NCI-H146 treated with DMSO at 0.1 percent for 48 hours (cell line): ENCODE measurements around the gene SIGLEC14.
"Not testable (repeated sequence)": the region's sequence is repeated elsewhere in the genome, so short reads cannot be mapped to it uniquely, and the experiment has no call there.

Source experiments
- DNase-seq: peaks from one replicate; lab custom pipeline; 2025; ENCODE audit not compliant: unreplicated experiment; lab: John Stamatoyannopoulos, UW

Gene SIGLEC14, protein sequence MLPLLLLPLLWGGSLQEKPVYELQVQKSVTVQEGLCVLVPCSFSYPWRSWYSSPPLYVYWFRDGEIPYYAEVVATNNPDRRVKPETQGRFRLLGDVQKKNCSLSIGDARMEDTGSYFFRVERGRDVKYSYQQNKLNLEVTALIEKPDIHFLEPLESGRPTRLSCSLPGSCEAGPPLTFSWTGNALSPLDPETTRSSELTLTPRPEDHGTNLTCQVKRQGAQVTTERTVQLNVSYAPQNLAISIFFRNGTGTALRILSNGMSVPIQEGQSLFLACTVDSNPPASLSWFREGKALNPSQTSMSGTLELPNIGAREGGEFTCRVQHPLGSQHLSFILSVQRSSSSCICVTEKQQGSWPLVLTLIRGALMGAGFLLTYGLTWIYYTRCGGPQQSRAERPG

DNA sequence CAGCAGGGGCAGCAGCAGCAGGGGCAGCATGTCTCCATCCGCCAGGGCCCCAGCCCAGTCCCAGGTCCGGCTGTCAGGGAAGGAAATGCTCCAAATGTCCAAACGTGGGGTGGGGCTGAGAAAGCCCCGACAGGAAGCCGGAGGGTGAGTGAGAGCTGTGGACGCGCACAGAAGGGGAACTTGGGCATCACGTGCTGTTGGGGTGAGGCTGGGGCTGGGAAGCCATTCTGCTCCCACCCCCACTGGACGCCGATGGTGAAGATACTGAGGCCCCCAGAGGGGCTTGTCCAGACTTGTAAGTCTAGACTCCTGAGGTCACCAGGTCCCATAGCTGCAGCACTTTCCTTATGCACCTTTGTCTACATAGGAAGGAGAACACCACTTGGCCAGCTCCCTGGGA, at the start of gene SIGLEC14:
Gene SIGLEC14 (minus strand): TSS at position 96 of the 400 bp plus-strand sequence. CDS start 66 bp downstream, at position 30.
- DNase-seq = not testable (repeated sequence)

DNA sequence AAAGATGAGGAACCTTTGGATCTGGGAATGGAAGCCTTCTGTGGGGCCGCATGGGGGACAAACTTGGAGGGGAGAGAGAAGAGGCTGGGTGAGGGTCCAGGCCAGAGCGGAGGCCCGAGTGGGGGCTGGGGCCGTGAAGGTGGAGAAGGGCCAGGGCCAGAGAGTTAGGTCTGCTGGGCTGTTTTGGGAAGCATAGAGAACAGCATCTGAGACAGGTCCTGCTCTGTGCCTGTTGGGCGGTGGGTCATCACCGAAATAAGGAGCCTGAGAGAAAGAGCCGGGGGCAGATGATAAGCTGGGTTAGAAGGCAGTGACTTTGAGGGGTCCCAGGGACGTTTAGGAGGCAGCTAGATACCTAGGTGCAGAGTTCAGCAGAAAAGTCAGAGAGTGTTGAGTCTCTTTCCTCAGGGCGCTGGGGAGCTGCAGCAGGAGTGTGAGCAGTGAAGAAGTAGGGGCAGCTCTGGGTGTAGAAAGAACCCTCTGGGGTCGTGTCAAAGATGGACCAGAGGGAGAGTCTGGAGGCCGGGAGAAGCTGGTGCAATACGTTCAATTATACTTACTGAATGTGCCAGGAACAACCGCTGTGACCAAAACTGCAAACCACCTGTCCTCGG, 49.2 kb upstream of the SIGLEC14 start:
- no peak for DNase-seq

DNA sequence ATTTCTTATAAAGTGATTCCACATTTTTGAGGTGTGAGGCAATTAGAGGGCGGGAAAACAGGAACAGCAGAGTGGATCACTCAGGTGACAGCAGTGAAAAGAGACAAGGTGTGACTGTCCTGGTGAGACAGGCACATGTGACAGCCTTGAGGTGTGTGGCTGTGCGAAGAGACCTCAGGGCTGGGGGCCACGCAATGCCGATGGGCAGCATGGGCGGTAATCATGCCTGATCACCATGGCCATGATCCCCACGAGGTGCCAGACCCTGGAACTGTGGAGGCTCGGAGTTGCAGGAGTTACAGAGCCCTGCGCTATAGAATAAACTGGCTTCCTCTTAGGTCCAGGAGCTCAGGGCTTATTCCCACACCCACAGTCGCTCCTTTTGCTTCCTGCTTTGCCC, 48.5 kb upstream of the SIGLEC14 start:
- no peak for DNase-seq

DNA sequence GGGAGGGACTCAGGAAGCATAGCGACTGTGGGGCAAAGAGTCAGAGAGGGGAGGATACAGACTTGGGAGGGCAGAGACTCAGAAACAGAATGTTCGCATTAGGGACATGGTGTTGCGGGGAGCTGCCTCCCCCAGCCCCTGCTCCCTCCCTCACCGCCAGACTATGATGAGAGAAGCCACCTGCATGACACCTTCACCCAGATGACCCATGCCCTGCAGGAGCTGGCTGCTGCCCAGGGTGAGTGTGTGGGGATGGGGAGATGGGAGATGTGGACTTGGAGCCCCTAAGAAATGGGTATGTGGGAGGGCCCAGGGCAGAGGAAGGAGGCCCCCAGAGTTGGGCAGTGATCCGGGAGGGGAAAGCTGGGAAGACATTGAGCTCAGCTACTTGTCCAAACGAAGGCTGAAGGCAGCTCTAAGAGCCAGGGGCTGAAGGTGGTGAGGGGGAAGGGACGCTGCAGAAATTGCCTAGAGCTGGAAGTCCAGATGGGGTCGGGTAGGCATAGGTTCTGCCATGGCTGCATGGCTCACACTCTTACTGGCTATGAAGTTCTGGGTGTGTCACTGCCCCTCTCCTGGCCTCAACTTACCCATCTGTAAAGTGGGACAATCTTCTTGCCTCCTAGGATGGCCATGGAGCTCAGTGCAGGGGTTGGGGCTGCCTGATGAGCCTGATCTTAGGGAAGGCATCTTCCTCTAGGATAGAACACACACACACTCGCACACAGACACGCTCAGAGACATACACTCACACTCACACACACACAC, 47.9 kb upstream of the SIGLEC14 start:
- no peak for DNase-seq

DNA sequence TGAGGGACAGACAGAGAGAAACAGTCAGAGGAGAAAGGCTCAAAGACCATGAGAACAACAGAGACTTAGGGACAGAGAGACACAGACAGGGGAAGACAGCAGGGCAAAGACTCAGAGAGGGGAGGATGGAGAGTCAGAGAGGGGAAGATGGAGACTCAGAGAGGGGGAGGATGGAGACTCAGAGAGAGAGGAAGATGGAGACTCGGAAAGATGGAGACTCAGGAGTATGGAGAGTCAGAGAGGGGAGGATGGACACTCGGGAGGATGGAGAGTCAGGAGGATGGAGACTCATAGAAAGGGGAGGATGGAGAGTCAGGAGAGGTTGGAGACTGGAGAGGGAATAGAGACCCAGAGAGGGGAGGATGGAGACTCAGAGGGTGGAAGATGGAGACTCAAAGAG, 47.2 kb upstream of the SIGLEC14 start:
- no peak for DNase-seq

DNA sequence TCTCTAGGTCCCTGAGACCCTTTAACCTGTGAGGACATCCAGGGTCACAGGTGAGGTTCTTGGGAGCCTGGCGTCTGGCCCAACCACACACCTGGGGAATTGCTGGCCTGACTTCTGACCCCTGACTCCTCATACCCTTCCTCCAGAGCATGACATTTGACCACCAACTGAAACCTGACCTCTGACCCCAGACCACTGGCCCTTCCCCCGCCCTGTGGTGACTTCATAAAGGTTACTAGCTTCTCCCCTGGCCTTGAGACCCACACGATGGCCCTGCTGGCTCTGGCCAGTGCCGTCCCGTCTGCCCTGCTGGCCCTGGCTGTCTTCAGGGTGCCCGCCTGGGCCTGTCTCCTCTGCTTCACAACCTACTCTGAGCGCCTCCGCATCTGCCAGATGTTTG, 46.6 kb upstream of the SIGLEC14 start, which contains the start of gene SPACA6:
Gene SPACA6 (plus strand): TSS at position 71 of the 400 bp plus-strand sequence. CDS start 197 bp downstream, at position 268.
- DNase-seq = no peak

DNA sequence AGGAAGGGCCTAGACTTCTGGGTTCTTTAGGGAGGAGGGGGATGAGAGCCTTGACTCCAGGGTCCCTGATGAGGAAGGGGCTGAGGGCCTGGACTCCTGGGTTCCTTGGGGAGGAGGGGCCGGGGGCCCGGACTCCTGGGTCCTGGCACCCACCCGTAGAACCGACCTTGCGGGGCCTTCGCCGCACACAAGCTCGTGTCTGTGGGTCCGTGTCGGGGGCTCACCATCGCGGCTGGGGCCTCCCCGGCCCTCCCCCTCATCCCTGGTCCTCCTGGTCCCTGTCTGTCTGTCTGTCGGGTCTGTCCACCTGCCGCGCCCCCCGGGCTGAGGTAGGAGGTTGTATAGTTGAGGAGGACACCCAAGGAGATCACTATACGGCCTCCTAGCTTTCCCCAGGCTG, 45.8 kb upstream of the SIGLEC14 start:
- no peak for DNase-seq

DNA sequence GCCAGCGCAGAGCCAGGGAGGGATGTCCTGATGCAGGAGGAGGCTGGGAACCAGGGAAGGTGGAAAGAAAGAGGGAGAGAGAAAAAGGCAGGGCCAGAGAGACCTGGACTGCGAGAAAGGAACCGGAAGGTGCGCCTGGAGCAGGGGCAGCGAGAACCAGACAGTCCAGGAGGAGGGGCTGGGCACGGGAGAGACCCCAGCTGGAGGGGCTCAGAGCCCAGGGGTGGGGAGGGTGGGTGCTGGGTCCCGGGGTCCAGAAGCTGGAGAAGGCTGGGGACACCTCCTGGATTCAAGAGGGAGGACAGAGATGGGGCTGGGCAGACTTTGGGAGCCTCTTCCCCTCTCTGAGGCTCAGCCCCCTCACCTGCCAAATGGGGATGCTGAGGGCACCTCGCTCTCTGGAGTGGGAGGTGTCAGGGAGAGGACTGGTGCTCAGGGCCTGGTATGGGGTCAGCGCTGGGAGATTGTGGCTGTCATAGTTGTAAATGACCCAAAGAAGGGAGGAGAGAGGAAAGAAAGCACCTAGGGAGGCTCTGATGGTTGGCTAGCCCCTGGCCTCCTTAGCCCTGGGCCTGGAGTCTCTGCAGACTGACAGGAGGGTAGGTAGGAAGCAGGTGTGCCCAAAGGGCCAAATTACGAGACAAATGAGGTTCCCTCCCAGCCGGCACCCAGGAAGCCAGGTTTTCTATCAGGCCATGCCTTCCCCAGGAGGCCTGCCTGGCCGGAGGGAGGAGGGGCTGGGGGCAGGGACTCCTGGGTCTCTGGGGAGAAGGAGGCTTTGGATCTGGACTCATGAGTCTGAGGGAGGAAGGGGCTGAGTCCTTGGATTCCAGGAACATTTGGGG, 45.2 kb upstream of the SIGLEC14 start:
- DNase-seq = no peak

DNA sequence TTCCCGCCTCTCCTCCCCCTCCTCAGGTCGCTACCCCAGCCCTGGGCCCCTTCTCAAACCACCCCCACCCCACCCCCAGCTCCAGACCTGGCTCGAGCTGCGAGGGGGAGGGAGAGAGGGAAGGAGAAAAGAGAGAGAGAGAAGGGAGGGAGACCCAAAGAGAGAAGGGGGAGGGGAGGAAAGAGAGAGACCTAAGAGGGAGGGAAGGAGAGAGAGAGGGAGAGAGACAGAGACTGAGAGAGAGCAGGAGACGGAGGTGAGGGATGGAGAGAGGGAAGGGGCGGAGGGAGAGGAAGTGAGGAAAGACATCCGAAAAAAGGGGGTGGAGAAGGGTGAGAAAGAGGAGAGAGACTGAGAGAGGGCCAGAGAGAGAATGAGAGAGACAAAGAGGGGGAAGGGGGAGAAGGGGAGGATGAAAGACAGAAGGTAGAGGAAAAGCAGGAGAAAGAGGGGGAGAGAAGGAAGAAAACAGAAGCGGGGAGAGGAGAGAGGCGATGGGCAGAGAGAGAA, 44.5 kb upstream of the SIGLEC14 start:
- DNase-seq = no peak

DNA sequence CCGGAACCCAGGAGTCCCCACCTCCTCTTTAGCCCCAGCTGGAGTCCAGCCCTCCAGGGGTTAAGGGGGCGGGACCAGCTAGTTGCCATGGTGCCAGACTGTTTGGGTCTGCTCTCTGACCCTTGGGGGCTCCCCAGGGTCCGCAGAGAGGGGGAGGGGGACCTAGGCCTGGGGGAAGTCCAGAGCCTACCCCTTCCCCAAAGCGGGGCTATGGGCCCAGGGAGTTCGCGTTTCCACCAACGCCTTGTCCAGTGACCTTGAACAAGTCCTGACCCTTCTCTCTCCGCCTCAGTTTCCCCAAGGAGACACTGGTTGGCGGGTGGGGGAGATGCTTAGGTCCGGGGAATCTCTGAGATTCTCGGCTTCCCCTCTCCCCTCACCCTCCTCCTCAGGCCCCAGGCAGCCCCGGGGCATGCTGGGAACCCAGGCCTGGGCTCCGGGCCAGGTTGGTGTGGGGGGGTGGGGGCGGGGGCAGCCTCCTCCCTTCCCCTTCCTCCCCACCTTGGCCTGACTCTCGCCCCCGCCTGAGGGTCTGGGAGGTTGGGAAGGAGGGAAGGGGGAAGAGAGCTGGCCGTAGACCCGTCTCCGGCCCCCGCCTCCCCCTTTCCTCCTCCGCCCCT, 43.9 kb upstream of the SIGLEC14 start:
- no peak for DNase-seq

DNA sequence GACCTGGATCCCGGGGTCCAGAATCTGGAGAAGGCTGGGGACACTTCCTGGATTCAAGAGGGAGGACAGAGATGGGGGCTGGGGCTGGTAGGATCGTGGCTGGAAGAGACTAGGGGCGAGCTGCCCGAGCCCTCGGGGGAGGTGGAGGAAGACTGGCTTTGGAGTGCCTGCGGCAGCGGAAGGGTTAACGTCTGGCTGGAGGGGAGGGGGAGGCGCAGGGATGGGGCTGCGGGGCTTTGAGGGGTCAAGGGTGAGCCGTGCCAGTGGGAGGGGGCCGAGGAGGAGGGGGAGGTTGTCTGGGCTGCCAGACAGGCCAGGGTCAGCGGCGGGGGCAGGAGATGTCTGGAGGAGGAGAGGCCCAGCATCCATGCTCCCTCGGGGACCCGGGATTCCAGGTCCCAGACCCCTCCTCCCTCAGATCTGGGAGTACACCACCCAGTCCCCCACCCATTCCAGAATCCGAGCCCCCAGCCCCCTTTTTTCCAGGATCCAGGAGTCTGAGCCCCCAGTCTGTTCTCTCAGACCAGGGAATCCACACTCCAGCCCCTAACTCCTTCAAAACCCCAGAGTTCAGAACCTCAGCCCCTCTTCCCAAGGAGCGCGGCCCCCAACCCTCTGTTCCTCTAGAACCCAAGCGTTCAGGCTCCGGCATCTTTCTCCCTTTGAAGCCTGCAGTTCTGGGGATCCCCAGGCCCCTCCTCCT, 43.3 kb upstream of the SIGLEC14 start:
- DNase-seq = no peak

DNA sequence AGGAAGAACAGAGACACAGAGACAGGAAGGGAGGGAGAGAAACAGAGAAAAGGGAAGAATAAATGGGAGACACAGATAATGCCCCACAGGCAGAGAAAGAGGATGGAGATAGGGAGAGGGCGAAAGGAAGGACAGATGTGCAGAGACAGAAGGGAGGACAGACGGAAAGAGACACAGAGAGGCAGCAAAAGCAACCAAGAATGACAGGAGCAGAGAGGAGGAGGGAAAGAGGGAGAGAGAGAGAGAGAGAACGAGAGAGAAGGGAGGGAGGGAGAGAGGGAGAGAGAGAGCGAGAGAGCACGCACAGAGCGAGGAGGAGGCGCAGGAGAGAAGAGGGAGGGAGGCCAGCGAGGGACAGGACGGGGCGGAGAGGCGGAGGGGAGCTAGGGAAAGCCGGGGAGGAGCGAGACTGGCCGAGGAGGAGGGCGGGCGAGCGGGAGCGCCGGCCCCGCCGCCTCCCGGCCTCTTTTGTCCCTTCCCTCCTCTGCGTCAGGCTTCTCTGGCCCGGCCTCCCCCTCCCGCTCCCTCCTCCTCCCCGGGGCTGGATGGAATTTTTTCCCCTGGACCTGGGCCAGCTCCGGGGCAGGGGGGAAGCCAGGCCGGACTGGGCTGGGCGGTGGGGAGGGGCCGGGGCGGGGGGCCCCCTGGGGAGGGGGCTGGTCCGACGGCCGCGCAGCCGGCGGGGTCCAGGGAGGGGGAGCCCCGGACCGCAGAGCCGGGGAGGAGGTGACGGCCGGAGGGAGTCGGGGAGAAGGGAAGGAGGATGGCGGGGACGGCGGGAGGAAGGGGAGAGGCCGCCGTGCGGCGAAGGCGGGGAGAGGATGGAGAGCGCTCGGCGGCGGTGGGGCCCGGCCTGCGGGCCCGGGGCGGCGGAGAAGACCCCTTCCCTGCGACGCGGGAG, 42.3 kb upstream of the SIGLEC14 start:
- peak; percentile 77 for DNase-seq

DNA sequence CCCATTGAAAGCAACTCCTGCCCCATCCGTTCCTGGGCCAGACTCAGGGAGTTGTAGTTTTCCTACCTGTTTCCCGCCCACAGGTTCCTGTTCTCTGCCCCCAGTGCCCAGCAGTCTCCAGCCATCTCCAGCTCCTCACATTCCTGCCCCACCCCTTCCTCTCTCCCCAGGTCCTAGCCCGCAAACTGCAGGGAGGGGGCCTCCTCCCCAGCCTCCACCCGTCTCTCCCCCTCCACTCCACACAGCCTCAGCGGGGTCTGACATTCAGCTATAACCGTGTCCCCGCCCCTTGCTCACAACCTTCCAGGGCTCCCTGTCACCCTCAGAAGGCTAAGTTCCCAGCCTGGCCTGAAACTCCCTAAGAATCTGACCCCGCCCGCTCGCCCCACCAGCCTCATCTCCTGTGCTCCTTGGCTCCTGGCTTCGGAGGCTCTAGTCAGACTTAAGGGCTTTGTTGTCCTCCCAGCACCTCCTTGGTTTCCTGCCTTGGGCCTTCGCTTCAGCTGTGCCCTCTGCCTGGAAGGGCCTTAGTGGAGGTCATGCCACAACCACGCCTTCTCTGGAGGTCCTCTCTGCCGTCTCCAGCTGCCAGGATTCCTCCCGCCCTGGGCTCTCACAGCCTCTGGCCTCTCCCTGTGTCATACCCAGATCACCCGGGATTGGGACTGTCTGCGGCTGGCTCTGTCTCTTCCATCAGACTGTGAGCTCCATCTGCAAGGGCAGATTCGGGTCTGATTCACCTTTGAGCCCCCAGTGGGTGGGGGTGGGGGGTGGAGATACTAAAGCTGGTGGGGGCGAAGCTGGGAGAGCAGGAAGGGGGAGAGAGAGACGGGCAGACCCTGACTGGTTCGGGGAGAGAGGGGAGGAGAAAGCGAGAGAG, 41.4 kb upstream of the SIGLEC14 start:
- peak; percentile 61 for DNase-seq

DNA sequence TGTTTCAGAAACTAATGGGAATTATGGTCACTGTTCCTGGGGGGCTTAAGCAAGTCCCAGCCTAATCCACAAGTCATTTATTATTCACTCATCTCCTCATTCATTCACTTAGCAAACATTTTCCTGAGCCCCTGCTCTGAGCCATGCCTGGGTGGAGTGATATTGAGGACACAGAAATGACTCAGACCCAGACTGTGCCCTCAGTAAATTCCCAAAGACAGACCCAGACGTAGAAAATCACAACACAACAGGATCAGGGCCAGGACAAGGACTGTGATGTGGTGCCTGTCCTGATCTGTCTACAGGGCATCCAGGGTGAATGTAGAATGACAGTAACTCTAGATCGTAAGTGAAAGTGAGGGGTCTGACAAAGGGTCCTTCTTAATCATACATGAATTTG, 39.5 kb upstream of the SIGLEC14 start:
- DNase-seq = no peak

DNA sequence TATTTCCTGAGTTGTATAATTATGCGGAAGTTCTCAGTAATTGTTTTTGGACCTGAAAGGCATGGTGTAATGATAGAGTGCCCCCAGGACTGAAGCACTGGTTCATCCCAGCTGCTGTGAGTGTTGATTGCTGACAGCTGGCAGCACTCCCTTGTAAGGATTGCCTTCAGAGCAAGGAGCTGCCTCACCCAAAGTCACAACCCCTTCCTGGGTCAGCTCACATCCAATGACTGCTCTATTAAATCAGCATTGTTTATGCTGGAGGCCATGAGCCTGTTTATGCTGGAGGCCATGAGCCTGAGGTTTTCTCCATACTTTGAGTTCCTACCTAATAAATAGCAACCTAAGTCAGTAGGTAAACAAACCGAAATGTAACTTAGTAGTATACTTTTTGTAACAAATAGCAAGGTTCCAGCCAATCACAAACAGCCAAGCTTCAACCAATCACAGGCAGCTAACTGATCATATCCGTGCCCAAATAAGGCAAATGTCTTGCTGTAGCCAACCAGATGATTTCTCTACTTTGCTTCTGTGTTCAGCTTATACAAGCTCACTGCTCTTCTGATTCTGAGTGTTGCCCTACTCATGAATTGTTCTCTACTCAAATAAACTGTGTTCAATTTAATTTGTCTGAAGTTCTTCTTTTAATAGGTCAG, 34.8 kb upstream of the SIGLEC14 start:
- no peak for DNase-seq

DNA sequence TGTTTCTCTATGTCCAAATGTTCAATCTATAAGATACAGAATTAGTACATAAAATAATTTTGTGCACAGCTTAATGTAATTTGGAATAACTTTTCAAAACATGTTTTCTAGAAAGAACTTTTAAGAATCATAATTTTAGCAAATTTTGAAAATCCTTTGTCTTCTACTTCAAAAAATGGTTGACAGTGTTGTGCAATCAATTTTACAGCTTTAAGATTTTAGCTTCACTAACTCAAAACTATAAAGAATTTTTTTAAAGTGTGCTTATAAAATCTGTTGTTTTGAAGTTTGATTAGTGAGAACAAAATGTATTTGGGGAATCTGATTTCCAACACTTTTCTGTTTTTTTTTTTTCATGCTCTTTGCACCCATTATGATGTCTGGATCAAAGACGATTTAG, 33.8 kb upstream of the SIGLEC14 start:
- no peak for DNase-seq

DNA sequence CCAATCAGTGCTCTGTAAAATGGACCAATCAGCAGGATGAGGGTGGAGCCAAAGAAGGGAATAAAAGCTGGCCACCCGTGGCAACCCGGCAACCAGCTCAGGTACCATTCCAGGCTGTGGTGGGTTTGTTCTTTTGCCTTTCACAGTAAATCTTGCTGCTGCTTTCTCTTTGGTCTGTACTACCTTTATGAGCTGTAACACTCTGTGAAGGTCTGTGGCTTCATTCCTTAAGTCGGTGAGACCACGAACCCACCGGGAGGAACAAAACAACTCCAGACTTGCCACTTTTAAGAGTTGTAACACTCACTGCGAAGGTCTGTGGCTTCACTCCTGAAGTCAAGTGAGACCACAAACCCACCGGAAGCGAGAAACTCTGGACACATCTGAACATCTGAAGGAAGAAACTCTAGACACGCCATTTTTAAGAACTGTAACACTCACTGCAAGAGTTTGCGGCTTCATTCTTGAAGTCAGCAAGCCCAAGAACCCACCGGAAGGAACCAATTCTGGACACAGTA, 30.0 kb upstream of the SIGLEC14 start:
- no peak for DNase-seq
